Measurements from ENCODE around the gene UBE2E3.
A peak's percentile ranks its signal among the peaks of the same experiment; 100 is the strongest.
"Not testable (repeated sequence)": the region's sequence is repeated elsewhere in the genome, so short reads cannot be mapped to it uniquely, and the experiment has no call there.

Gene UBE2E3

GRCh38 chr2:181083140-181083539 is 102.7 kb downstream of the UBE2E3 start:
- DNase-seq = no peak

GRCh38 chr2:181085734-181086133 is 105.3 kb downstream of the UBE2E3 start:
- DNase-seq = no peak

GRCh38 chr2:181091920-181092319 is 111.5 kb downstream of the UBE2E3 start:
- DNase-seq = not testable (repeated sequence)

DNA sequence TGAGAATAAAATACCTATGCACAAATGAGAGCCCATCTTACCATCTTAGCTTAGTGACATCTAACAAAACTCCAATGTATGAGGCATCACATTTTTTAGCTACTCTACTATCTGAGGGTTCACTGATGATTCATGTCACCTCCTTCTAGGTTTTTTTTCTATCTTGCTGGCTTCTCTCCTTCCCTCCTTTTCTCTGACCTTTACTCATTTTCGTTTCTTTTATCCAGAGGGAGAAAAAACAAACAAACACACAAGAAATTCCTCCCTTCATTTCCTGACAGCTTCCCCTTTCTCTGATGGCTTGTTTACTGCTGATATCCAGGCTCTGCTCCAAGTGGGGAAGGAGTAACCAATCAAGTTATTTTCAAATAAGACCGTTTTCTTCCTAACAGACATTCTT is 115.1 kb downstream of the UBE2E3 start:
- DNase-seq = no peak

DNA sequence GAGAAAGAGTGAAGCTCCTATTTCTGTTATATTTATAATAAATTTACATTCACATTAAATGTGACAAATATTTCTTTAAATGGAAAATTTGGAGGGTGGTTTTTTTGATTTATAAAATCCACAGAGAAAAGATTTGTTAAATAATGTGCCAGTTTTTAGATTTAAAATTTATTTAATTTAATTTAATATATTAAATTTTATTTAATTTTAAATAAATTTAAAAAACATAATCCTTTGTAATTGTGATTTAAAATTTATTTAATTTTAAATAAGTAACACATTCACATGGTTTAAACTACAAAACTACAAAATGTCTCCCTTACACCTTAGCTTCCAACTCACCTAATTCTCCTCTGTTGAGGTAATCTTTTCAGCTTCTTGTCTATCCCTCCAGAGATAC is 123.3 kb downstream of the UBE2E3 start:
- no peak for DNase-seq

DNA sequence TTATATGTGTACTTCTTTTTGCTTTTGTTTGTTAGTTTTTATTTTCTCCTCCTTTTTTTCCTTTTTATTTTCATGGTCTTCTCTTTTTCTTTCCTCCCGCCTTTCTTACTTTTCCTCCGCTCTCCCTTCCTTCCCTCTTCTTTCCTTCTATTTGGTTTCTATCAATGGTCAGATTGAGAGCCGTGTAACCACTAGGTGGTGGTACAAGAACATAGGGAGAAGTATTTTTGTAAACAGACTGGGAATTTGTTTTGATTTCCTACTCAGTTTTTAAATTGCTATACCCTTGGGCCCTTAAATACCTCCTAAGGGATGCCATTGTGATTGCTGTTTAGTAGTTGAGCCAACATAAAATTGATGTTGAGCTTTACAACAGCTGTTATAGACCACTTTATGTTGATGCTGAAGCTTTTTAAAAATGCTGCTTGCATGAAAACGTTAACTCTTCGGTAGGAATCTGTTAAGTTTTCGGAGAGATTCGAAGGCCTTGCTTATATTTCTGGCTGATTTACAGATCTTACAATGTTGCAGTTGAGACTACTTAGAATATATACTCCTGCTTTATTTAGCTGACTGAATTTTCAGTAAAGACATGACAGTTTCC is 124.2 kb downstream of the UBE2E3 start:
- peak; percentile 70 for DNase-seq

DNA sequence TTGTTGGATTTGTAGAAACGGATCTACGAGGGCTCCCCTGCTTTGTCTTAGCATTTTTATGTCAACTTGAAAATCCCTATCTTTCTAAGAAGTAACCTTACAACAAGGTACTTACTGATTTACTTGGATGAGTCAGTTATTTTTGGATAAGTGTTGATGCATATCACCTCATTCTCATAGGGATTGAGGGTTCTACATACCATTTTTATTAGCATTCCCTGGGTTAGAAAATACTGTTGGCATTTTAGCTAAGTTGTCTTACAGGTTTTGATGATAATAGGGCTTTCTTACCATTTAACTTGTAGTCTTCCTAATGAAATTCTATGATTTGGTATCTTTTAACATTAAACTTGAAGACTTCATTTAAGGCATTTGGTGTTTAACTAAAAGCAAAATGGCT is 125.2 kb downstream of the UBE2E3 start:
- DNase-seq = no peak

DNA sequence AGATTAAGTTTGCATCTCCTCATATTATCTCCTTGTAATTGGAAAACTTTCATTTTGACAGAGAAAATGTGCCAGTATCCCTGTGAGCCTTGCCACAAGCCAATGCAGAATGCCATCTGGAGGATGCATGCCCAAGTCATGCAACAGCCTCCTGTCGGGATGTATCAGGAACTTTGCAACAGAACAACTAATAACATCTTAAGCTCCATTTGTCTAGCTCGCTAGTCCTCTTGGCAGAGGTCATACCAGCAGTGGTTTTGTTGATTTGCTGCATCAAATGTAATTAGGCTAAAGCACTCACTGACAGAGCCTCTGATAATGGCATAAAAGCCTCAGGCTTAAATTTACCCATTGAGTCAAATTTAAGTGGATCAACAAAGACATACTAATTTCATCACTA is 125.8 kb downstream of the UBE2E3 start:
- DNase-seq = no peak

GRCh38 chr2:181106789-181107627 is 126.6 kb downstream of the UBE2E3 start:
- peak; percentile 93 for DNase-seq

GRCh38 chr2:181107628-181107945 is 127.2 kb downstream of the UBE2E3 start:
- no peak for DNase-seq

GRCh38 chr2:181111059-181111458 is 130.7 kb downstream of the UBE2E3 start:
- DNase-seq = no peak

GRCh38 chr2:181112916-181113315 is 132.5 kb downstream of the UBE2E3 start:
- no peak for DNase-seq
